ENCODE data around the gene TRAPPC12.

GRCh38 chr2:3456125-3456524, 76.6 kb downstream of the TRAPPC12 start:
- TF ChIP-seq EP300 (IDR thresholded peaks at IDR 0.05) = no peak
- TF ChIP-seq CTCF (IDR thresholded peaks at IDR 0.05) = no peak
- no peak for TF ChIP-seq POLR2AphosphoS5 (IDR thresholded peaks at IDR 0.05)
